Uterus (tissue), 4 donors: ENCODE measurements around the gene LYZL6. TPM values are rescaled to one million over a fixed set of nuclear protein-coding genes. Genes with fewer than 3 reads are reported as not detected.

ENCODE experiments used
- DNase-seq, 2 donors: peaks; one replicate each; pipeline ENCODE4 v3.0.0-alpha.2; 2019 to 2020
- H3K27ac ChIP-seq, 2 donors: fragments of 200-600 bp; sonication (generic); 1 replicate in 1 of 2; 2 replicates in 1 of 2; pipeline ENCODE4 v1.5.1; 2016 to 2018
- H3K27me3 ChIP-seq, 2 donors: fragments of 200-600 bp; sonication (generic); one replicate each; pipeline ENCODE4 v1.5.1; 2018 to 2019; ENCODE audit warnings: control low read depth in 1 of 2
- H3K36me3 ChIP-seq, 2 donors: fragments of 200-600 bp; sonication (generic); one replicate each; pipeline ENCODE4 v1.5.1; 2019; ENCODE audit warnings: control low read depth in 1 of 2
- H3K4me1 ChIP-seq, 2 donors: fragments of 200-600 bp; sonication (generic); one replicate each; pipeline ENCODE4 v1.5.1; 2018 to 2019; ENCODE audit warnings: control low read depth in 1 of 2
- H3K4me3 ChIP-seq, 2 donors: fragments of 200-600 bp; sonication (generic); 1 replicate in 1 of 2; 2 replicates in 1 of 2; pipeline ENCODE4 v1.5.1; 2018 to 2019; ENCODE audit warnings: mild to moderate bottlenecking in 1 of 2
- H3K9me3 ChIP-seq, 2 donors: fragments of 200-600 bp; sonication (generic); one replicate each; pipeline ENCODE4 v1.5.1; 2019; ENCODE audit warnings: control low read depth in 1 of 2
- POLR2A ChIP-seq, 2 donors: fragments of 450-650 bp; IDR thresholded peaks; one replicate each; pipeline ENCODE4 v1.6.1; 2016; ENCODE audit warnings: antibody characterized with exemption in 2 of 2, mild to moderate bottlenecking in 1 of 2, moderate library complexity in 1 of 2
- intact Hi-C: fragments of 100-400 bp; cut with DNase I; formaldehyde crosslinking; loops from one replicate; pipeline ENCODE4 v1.15.1; 2023; ENCODE audit warnings: low total_unique reads
- total RNA-seq, 4 donors: library from RNA; depleted of rRNA in 3 of 4; stranded (reverse); fragments of >200 nt in 3 of 4; gene quantifications; one replicate each; pipeline versions ENCODE4 v1.1.0 to v1.2.4, GENCODE V29; 2014 to 2023
- TF ChIP-seq, protein P1 (sequence below), 4 experiments: fragments of 200-600 bp in 2 of 4; fragments of 450-650 bp in 2 of 4; sonication (generic) in 2 of 4; IDR thresholded peaks; one replicate each; pipeline ENCODE4 v1.5.1; 2016 to 2019; ENCODE audit warnings: antibody characterized with exemption in 4 of 4, mild to moderate bottlenecking in 2 of 4, moderate library complexity in 1 of 4
- donor health status: DM: yes; HTN: yes; CAD: no.

The LYZL6 gene
- total RNA-seq, 4 donors from 2014 or later = not detected

DNA sequence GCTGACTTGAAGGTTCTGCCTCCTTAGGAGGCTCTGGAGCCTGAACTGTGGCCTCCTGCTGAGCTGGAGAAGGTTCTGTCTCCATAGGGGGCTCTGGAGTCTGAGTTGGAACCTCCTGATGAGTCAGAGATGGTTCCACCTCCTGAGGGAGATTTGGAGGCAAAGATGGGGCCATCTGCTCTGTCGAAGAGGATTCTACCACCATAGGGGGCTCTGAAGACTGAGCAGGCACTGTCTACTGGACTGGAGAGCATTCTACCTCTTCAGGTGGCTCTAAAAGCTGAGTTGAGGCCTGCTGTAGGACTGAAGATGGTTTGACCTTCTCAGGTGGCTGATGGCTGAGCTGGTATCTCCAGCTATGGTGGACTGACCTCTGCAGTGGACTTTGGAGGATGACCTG lies 29.2 kb downstream of the LYZL6 start:
- H3K4me3 ChIP-seq = no peak overlapping the region
- H3K27ac ChIP-seq = no peak overlapping the region
- no peaks in the 10 kb centered on the region for H3K9me3 ChIP-seq
- no peaks in the 10 kb centered on the region for H3K4me1 ChIP-seq
- intact Hi-C loops = no loop called here
- no peaks in the 10 kb centered on the region for H3K27me3 ChIP-seq
- TF ChIP-seq, protein P1, sequence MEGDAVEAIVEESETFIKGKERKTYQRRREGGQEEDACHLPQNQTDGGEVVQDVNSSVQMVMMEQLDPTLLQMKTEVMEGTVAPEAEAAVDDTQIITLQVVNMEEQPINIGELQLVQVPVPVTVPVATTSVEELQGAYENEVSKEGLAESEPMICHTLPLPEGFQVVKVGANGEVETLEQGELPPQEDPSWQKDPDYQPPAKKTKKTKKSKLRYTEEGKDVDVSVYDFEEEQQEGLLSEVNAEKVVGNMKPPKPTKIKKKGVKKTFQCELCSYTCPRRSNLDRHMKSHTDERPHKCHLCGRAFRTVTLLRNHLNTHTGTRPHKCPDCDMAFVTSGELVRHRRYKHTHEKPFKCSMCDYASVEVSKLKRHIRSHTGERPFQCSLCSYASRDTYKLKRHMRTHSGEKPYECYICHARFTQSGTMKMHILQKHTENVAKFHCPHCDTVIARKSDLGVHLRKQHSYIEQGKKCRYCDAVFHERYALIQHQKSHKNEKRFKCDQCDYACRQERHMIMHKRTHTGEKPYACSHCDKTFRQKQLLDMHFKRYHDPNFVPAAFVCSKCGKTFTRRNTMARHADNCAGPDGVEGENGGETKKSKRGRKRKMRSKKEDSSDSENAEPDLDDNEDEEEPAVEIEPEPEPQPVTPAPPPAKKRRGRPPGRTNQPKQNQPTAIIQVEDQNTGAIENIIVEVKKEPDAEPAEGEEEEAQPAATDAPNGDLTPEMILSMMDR (IDR thresholded peaks at IDR 0.05) = no peak
- TF ChIP-seq POLR2A (IDR thresholded peaks at IDR 0.05) = no peak
- no peaks in the 10 kb centered on the region for H3K36me3 ChIP-seq
- no peak for DNase-seq

DNA sequence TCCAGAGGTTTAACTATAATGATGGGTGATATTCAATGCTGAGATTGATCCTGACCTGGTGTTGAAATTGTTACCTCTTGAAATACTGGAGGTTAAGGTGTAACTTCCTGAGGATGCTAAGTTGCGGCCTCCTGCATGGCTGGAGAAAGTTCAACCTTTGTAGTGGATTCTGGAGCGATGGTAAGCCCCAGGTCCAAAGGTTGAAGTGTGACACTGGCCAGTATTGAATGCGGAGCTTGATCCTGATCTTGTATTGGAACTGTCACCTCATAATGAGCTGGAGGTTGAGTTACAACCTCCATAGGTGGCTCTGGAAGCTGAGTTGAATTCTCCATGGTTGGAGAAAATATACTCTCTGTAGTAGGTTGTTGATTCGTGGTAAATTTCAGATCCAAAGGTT lies 29.9 kb downstream of the LYZL6 start:
- Histone ChIP-seq H3K4me3 (no peak overlapping the region), H3K36me3 (no peaks in the 10 kb centered on the region), H3K9me3 (no peaks in the 10 kb centered on the region), H3K4me1 (no peaks in the 10 kb centered on the region), H3K27me3 (no peaks in the 10 kb centered on the region), H3K27ac (no peak overlapping the region)
- TF ChIP-seq, protein P1 (IDR thresholded peaks at IDR 0.05) = no peak
- intact Hi-C loops = no loop called here
- DNase-seq = no peak

DNA sequence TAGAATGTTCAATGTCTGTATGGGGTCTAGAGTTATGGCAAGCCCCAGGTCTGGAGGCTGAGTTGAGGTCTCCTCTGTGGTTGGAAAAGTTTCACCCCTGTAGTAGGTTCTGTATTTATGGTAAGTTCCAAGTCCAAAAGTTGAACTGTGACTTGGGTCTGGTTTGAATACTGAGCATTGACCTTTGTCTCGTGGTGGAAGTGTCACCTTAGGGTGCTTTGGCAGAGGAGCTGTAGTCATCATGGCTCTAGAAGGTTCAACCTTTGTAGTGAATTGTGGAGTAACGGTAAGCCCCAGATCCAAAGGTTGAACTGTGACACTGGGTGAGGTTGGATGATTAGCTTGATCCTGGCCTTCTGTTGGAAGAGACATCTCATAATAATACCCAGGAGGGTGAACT lies 30.6 kb downstream of the LYZL6 start:
- DNase-seq = no peak
- Histone ChIP-seq H3K4me3 (no peak overlapping the region), H3K36me3 (no peaks in the 10 kb centered on the region), H3K27ac (no peak overlapping the region), H3K9me3 (no peaks in the 10 kb centered on the region), H3K4me1 (no peaks in the 10 kb centered on the region), H3K27me3 (no peaks in the 10 kb centered on the region)
- intact Hi-C loops = no loop called here
- TF ChIP-seq POLR2A (IDR thresholded peaks at IDR 0.05) = no peak
- TF ChIP-seq, protein P1 (IDR thresholded peaks at IDR 0.05) = no peak

DNA sequence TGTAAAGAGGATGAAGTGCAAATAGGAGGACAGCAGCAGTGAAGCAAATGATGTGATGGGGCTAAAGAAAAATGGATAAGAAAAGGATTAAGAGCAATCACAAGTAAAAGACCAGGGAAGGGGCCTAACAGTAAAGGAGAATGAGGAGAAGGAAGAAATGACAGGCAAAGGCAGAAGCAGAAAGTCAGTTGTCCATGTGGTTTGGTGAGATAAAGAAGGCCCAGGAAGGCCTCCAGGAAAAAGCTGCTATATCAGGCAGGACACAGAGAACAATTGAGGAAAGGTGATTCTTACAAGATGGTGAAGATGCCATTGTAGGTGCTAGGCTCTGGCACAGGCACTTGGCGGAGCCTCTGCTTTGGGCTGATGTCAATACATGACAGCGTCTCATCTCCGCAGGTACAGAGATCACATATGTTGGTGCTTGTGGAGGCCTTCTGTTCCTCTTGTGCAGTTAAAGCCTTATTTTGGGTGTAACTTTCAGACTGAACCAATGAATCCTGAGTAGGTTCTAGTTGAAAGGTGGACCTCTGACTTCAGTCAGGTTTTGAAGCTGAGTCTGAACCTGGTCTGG lies 31.1 kb downstream of the LYZL6 start:
- H3K27me3 ChIP-seq = no peaks in the 10 kb centered on the region
- intact Hi-C loops = no loop called here
- no peak for DNase-seq
- TF ChIP-seq, protein P1 (IDR thresholded peaks at IDR 0.05) = no peak
- TF ChIP-seq POLR2A (IDR thresholded peaks at IDR 0.05) = no peak
- no peak overlapping the region for H3K27ac ChIP-seq
- no peaks in the 10 kb centered on the region for H3K36me3 ChIP-seq
- no peaks in the 10 kb centered on the region for H3K9me3 ChIP-seq
- no peak overlapping the region for H3K4me3 ChIP-seq
- no peaks in the 10 kb centered on the region for H3K4me1 ChIP-seq

DNA sequence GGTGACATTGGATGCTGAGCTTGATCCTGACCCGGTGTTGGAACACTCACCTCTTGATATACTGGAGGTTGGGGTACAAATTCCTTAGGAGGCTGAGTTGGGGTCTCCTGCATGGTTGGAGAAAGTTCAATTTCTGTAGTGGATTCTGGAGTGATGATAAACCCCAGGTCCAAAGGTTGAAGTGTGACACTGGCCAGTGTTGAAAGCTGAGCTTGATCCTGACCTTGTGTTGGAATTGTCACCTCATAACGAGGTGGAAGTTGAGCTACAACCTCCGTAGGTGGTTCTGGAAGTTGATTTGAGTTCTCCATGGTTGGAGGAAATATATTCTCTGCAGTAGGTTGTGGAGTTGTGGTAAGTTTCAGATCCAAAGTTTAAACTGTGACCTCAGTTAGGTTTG lies 34.1 kb downstream of the LYZL6 start:
- no peak overlapping the region for H3K27ac ChIP-seq
- H3K36me3 ChIP-seq = no peaks in the 10 kb centered on the region
- H3K4me3 ChIP-seq = no peak overlapping the region
- TF ChIP-seq POLR2A (IDR thresholded peaks at IDR 0.05) = no peak
- no peaks in the 10 kb centered on the region for H3K9me3 ChIP-seq
- intact Hi-C loops = no loop called here
- H3K4me1 ChIP-seq = no peaks in the 10 kb centered on the region
- no peaks in the 10 kb centered on the region for H3K27me3 ChIP-seq
- DNase-seq = no peak

DNA sequence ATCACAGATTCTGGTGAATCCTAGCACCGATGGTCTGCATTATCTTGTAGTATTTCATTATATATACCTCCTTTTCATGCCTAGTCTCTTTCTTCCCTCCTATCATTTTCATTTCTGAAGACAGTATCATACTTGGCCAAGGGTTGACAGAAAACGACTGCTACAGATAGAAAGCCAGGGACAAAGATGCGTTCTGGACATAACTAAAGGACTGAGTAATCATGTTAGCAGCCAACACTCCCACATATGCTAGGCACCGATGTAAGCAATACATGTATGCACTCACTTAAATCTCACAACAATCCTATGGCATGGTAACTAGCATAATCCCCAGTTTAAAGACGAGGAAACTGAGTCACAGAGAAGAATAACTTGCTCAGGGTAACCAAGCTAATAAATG lies 35.8 kb downstream of the LYZL6 start:
- intact Hi-C loops = no loop called here

More for the DNA sequence above, 35.8 kb downstream of the LYZL6 start:
- H3K27me3 ChIP-seq = no peaks in the 10 kb centered on the region
- TF ChIP-seq, protein P1 (IDR thresholded peaks at IDR 0.05) = no peak
- no peak for TF ChIP-seq POLR2A (IDR thresholded peaks at IDR 0.05)
- no peaks in the 10 kb centered on the region for H3K4me1 ChIP-seq
- no peaks in the 10 kb centered on the region for H3K36me3 ChIP-seq
- H3K27ac ChIP-seq = no peak overlapping the region
- DNase-seq = no peak
- no peaks in the 10 kb centered on the region for H3K9me3 ChIP-seq
- no peak overlapping the region for H3K4me3 ChIP-seq
